ENCODE results near the gene BCAR3.
A peak's percentile ranks its signal among the peaks of the same experiment; 100 is the strongest.

The BCAR3 gene

DNA sequence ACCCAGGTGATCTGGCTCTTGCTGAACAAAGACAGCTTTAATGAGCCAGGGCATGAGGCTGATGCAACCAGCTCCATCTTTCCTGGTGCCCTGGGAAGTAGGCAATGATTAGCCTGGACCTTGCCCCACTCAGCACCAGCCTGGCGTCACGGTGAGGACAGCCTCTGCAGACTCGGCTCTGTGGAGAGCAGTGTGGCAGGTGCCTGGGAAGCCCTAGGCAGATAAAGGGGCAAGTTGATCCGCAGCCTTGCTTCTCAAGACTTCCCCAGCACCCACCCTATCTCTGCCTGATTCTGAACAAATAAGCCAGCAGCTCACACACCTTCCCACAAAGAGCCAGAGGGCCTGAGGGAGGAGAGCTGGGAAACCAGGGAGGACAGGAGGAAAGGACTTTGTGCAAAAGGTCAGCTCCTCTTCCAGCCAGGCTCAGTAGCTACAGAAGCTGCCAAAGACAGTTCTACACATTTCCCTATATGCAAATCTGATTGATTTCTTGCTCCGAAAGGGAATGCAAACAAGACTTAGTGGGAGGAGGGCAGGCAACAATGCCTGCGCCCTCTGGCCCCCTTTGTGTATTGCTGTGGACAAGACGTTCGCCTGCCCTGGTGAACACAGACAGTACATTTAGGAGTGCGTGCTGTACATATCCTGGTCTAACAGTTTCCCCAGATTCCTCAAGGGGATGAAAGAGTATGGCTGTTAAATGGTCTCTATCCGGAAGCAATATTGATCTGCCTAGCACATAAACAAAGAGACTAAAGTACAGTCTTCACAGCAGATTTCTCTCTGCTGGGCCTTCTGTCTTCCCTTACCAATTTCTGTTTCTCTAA, 63.8 kb downstream of the BCAR3 start:
- Histone ChIP-seq H2AFZ (ENCODE audit: insufficient read depth, low read length, poor library complexity) (no peak overlapping the region), H3K79me2 (ENCODE audit: control insufficient read depth, insufficient read depth, low read length, poor library complexity) (peaks cover 2% of the 10 kb centered on the region), H2BK12ac (ENCODE audit: low read length) (peak overlapping the region; percentile 28), H3K18ac (ENCODE audit: low read length) (peak overlapping the region; percentile 39), H3K4me2 (ENCODE audit: low read length) (peak overlapping the region; percentile 20), H3K4me1 (ENCODE audit: control insufficient read depth in 1 of 2, insufficient read depth in 2 of 2, low read length in 2 of 2) (peaks cover 51 to 65% of the 10 kb centered on the region in 2 experiments), H3K9ac (ENCODE audit: low read length) (peak overlapping the region; percentile 9), H4K12ac (ENCODE audit: low read depth, low read length) (no peak overlapping the region), H3K4me3 (ENCODE audit: low read depth, low read length) (no peak overlapping the region), H3K79me1 (ENCODE audit: low read length) (peaks cover 27% of the 10 kb centered on the region), H2BK5ac (ENCODE audit: low read depth, low read length, poor library complexity) (peak overlapping the region; percentile 62), H3K4ac (ENCODE audit: low read depth, low read length) (peak overlapping the region; percentile 53), H4K91ac (ENCODE audit: low read depth, low read length) (peak overlapping the region; percentile 65), H2AK5ac (ENCODE audit: low read length) (peak overlapping the region; percentile 29), H4K8ac (ENCODE audit: low read depth, low read length) (no peak overlapping the region), H3K23ac (ENCODE audit: low read length) (no peak overlapping the region), H3K27me3 (ENCODE audit: insufficient read depth, low read length) (no peaks in the 10 kb centered on the region), H3K9me3 (ENCODE audit: insufficient read depth, low read depth, low read length) (no peaks in the 10 kb centered on the region), H3K36me3 (ENCODE audit: control insufficient read depth in 1 of 2, insufficient read depth in 2 of 2, low read length in 2 of 2) (peaks cover 0 to 2% of the 10 kb centered on the region in 2 experiments), H2BK120ac (ENCODE audit: insufficient read depth, low read length, poor library complexity) (peak overlapping the region; percentile 40), H3K27ac (ENCODE audit: low read depth, low read length) (peak overlapping the region; percentile 63), H3K14ac (ENCODE audit: low read length) (peak overlapping the region; percentile 54)
- DNase-seq = no peak
- WGBS (ENCODE audit: extremely low coverage, insufficient coverage, insufficient read length) = no CpG with 5 or more reads among the region's 10 CpGs

DNA sequence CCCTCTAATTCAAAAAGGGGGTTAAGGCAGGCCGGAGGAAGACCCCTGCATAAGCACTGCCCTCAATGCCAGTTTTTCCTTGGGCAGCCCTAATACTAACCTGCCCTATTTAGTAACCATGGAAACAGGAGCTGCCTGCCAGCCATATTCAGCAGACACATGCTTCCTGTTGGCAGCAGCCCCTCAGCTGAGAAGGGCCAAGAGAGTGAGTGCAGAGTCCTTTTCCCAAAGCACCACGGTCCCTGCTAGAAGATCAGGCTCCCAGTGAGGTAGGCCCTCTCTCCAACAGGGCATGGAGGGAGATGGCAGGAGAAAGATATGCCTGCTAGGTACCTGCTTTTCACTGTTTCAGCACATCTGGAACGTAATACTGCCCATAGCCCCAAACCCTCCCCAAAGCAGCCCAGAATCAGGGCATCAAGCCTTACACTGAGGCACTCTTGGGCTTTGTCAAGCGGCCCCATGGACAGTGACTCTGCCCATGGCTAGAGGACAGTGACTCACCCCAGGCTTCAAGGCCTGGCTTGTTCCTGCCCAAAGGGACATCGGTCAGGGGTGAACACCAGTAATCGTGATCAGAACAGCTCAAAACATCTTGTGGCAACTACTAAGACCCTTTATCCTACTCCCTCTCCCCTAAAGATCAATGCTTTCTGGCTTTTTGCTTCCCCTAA, 64.5 kb downstream of the BCAR3 start:
- H3K14ac ChIP-seq (ENCODE audit: low read length) = peak overlapping the region; percentile 54
- H3K27me3 ChIP-seq (ENCODE audit: insufficient read depth, low read length) = no peaks in the 10 kb centered on the region
- no peak overlapping the region for H3K9ac ChIP-seq (ENCODE audit: low read length)
- peak overlapping the region; percentile 60 for H2AK5ac ChIP-seq (ENCODE audit: low read length)
- H3K23ac ChIP-seq (ENCODE audit: low read length) = no peak overlapping the region
- H3K79me1 ChIP-seq (ENCODE audit: low read length) = peaks cover 27% of the 10 kb centered on the region
- no peak overlapping the region for H3K4me3 ChIP-seq (ENCODE audit: low read depth, low read length)
- peaks cover 51 to 61% of the 10 kb centered on the region in 2 experiments for H3K4me1 ChIP-seq (ENCODE audit: control insufficient read depth in 1 of 2, insufficient read depth in 2 of 2, low read length in 2 of 2)
- no peak for DNase-seq
- no CpG with 5 or more reads among the region's 6 CpGs for WGBS (ENCODE audit: extremely low coverage, insufficient coverage, insufficient read length)
- H3K4me2 ChIP-seq (ENCODE audit: low read length) = no peak overlapping the region
- H3K27ac ChIP-seq (ENCODE audit: low read depth, low read length) = peak overlapping the region; percentile 63
- peak overlapping the region; percentile 15 for H2BK5ac ChIP-seq (ENCODE audit: low read depth, low read length, poor library complexity)
- H4K91ac ChIP-seq (ENCODE audit: low read depth, low read length) = peak overlapping the region; percentile 65
- no peak overlapping the region for H2AFZ ChIP-seq (ENCODE audit: insufficient read depth, low read length, poor library complexity)
- H3K9me3 ChIP-seq (ENCODE audit: insufficient read depth, low read depth, low read length) = no peaks in the 10 kb centered on the region
- H4K12ac ChIP-seq (ENCODE audit: low read depth, low read length) = no peak overlapping the region
- H3K4ac ChIP-seq (ENCODE audit: low read depth, low read length) = peak overlapping the region; percentile 53
- peak overlapping the region; percentile 40 for H2BK120ac ChIP-seq (ENCODE audit: insufficient read depth, low read length, poor library complexity)
- peaks cover 2% of the 10 kb centered on the region for H3K79me2 ChIP-seq (ENCODE audit: control insufficient read depth, insufficient read depth, low read length, poor library complexity)
- peaks cover 0 to 2% of the 10 kb centered on the region in 2 experiments for H3K36me3 ChIP-seq (ENCODE audit: control insufficient read depth in 1 of 2, insufficient read depth in 2 of 2, low read length in 2 of 2)
- H3K18ac ChIP-seq (ENCODE audit: low read length) = peak overlapping the region; percentile 22
- H2BK12ac ChIP-seq (ENCODE audit: low read length) = peak overlapping the region; percentile 51
- peak overlapping the region; percentile 1 for H4K8ac ChIP-seq (ENCODE audit: low read depth, low read length)

DNA sequence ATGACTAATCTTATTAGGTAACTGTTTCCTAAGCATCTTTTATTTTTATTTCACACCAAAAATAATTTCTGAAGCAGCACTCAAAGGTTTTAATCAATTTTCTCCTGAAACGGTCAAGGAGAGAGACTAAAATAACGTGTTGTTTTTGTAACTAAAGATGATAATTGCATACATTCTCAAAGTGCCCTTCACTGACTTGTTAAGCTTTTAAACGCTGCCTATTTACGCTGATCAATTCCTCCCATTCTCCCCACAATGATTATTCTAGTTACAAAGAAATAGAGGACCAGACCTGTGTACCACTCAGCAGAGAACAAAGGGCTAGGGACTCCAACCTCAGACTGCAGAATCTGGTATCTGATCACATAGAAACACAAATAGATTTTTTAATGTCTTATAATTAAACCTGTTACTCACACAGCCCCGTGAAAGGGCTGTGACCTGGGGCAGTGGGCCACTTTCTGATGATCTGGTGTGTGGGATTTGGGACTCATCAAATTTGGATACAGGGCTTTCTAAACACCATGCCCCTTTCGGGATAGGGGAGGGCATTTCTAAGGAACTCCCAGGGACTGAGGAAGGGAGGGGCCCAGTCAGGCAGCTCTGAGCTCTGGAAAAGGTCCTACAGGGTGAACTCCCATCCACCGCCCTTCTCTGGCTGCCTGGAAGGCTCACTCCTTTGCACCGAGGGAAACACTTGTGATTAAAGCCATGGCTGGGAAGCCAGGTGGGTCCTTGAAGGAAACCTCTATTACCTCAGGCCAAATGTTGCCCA, 65.2 kb downstream of the BCAR3 start:
- DNase-seq = no peak
- Histone ChIP-seq H3K79me2 (ENCODE audit: control insufficient read depth, insufficient read depth, low read length, poor library complexity) (peaks cover 2% of the 10 kb centered on the region), H3K36me3 (ENCODE audit: control insufficient read depth in 1 of 2, insufficient read depth in 2 of 2, low read length in 2 of 2) (peaks cover 0 to 1% of the 10 kb centered on the region in 2 experiments), H3K4me1 (ENCODE audit: control insufficient read depth in 1 of 2, insufficient read depth in 2 of 2, low read length in 2 of 2) (peaks cover 50 to 58% of the 10 kb centered on the region in 2 experiments), H3K14ac (ENCODE audit: low read length) (peak overlapping the region; percentile 54), H3K4ac (ENCODE audit: low read depth, low read length) (peak overlapping the region; percentile 20), H3K79me1 (ENCODE audit: low read length) (peaks cover 26% of the 10 kb centered on the region), H3K27me3 (ENCODE audit: insufficient read depth, low read length) (no peaks in the 10 kb centered on the region), H3K23ac (ENCODE audit: low read length) (no peak overlapping the region), H2BK12ac (ENCODE audit: low read length) (peak overlapping the region; percentile 51), H2BK5ac (ENCODE audit: low read depth, low read length, poor library complexity) (peak overlapping the region; percentile 78), H2AFZ (ENCODE audit: insufficient read depth, low read length, poor library complexity) (peak overlapping the region; percentile 27), H3K4me3 (ENCODE audit: low read depth, low read length) (no peak overlapping the region), H4K91ac (ENCODE audit: low read depth, low read length) (peak overlapping the region; percentile 65), H3K4me2 (ENCODE audit: low read length) (peak overlapping the region; percentile 20), H2BK120ac (ENCODE audit: insufficient read depth, low read length, poor library complexity) (peak overlapping the region; percentile 15), H3K9ac (ENCODE audit: low read length) (no peak overlapping the region), H3K27ac (ENCODE audit: low read depth, low read length) (peak overlapping the region; percentile 91), H4K12ac (ENCODE audit: low read depth, low read length) (no peak overlapping the region), H2AK5ac (ENCODE audit: low read length) (peak overlapping the region; percentile 60), H4K8ac (ENCODE audit: low read depth, low read length) (no peak overlapping the region), H3K9me3 (ENCODE audit: insufficient read depth, low read depth, low read length) (no peaks in the 10 kb centered on the region), H3K18ac (ENCODE audit: low read length) (peak overlapping the region; percentile 22)
- no CpG with 5 or more reads among the region's 8 CpGs for WGBS (ENCODE audit: extremely low coverage, insufficient coverage, insufficient read length)

DNA sequence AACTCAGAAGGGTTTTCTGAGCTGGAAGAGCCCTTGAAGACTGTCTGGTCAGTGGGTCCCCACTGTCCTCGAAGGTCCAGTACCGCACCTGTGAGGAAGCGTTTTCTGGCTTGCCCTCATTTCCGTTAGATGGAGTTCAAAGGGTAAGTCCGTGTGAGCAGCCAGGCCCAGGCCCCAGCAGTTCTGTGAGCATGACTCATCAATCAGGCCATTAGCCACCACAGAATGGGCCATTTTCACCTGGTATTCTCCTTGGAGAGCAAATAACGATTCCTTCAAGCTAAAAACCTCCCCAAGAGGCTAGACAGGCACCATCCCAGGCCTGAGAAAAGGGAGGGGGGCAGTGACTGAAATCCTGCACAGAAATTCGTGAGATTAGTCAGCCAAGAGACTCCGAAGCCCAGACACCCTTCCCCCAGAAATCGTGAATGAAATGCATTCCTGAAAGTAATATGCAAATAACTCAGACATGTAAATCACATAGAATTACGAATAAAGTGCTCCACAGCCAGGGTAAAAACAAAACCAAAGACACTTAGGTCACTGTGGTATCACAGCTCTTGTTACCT, 66.0 kb downstream of the BCAR3 start:
- Histone ChIP-seq H3K4me2 (ENCODE audit: low read length) (no peak overlapping the region), H2AK5ac (ENCODE audit: low read length) (no peak overlapping the region), H4K8ac (ENCODE audit: low read depth, low read length) (no peak overlapping the region), H3K36me3 (ENCODE audit: control insufficient read depth in 1 of 2, insufficient read depth in 2 of 2, low read length in 2 of 2) (no peaks in the 10 kb centered on the region), H3K79me1 (ENCODE audit: low read length) (peaks cover 25% of the 10 kb centered on the region), H3K27me3 (ENCODE audit: insufficient read depth, low read length) (no peaks in the 10 kb centered on the region), H3K4me1 (ENCODE audit: control insufficient read depth in 1 of 2, insufficient read depth in 2 of 2, low read length in 2 of 2) (peaks cover 48 to 53% of the 10 kb centered on the region in 2 experiments), H2BK120ac (ENCODE audit: insufficient read depth, low read length, poor library complexity) (peak overlapping the region; percentile 1), H3K23ac (ENCODE audit: low read length) (no peak overlapping the region), H3K18ac (ENCODE audit: low read length) (peak overlapping the region; percentile 67), H2BK12ac (ENCODE audit: low read length) (peak overlapping the region; percentile 35), H3K4ac (ENCODE audit: low read depth, low read length) (no peak overlapping the region), H2BK5ac (ENCODE audit: low read depth, low read length, poor library complexity) (peak overlapping the region; percentile 50), H3K9ac (ENCODE audit: low read length) (no peak overlapping the region), H3K4me3 (ENCODE audit: low read depth, low read length) (no peak overlapping the region), H4K91ac (ENCODE audit: low read depth, low read length) (peak overlapping the region; percentile 30), H3K27ac (ENCODE audit: low read depth, low read length) (peak overlapping the region; percentile 91), H3K9me3 (ENCODE audit: insufficient read depth, low read depth, low read length) (no peaks in the 10 kb centered on the region), H3K14ac (ENCODE audit: low read length) (no peak overlapping the region), H3K79me2 (ENCODE audit: control insufficient read depth, insufficient read depth, low read length, poor library complexity) (peaks cover 2% of the 10 kb centered on the region), H2AFZ (ENCODE audit: insufficient read depth, low read length, poor library complexity) (no peak overlapping the region), H4K12ac (ENCODE audit: low read depth, low read length) (no peak overlapping the region)
- no CpG with 5 or more reads among the region's 10 CpGs for WGBS (ENCODE audit: extremely low coverage, insufficient coverage, insufficient read length)
- DNase-seq = peak in 1 of 2 donors; percentile 63
